NCI-H2227 (cell line): ENCODE results near the gene RTF2.
A peak's percentile ranks its signal among the peaks of the same experiment; 100 is the strongest.
"Not testable (repeated sequence)": the region's sequence is repeated elsewhere in the genome, so short reads cannot be mapped to it uniquely, and the experiment has no call there.

Source experiments
- DNase-seq: peaks from one replicate; lab custom pipeline; 2025; ENCODE audit not compliant: unreplicated experiment; lab: John Stamatoyannopoulos, UW

RTF2 gene

DNA sequence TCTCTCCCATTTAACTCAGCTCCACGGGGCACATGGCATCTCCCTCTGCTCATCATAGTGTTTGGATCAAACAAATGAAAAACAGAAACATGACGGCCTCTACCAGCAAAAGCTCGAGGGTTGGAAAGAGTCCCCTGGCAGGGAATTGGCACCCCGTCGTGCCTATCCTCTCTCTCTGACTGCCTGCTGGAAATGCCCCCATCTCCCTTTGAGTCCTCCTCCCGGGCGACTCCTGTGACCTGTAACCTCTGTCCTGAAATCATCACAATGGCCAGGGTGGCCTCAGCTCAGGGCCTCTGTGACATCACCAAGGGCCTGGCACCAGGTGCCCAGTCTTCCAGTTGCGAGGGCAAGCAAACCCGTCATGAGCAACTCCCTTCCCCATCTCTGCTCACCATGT is 64.5 kb downstream of the RTF2 start, which contains the start of gene FAM209B:
FAM209B (plus strand) TSS at position 301 of the 400 bp plus-strand sequence; CDS start at position 397, 96 bp downstream.
- not testable (repeated sequence) for DNase-seq

- DNase-seq, result no peak
Observed at GRCh38 chr20:56537997-56538396, 69.6 kb downstream of the RTF2 start.

DNA sequence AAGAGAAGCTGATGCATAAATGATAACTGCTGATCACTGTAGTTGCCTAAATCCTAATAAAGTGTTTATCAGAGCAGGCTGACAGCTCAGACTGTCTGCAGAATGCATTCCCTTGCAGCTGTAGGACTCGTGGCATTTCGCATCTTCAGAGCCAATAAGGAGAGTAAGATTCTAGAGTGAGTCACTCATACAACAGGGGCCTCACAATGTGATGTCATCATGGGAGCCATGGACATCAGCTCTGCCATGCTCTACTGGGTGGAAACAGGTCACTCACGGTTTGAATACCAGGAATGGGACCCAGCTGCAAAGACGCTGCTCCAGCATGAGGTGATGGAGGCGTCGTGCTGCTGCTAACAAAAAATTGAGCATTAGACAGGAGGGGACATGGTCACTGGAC is 72.0 kb downstream of the RTF2 start:
- no peak for DNase-seq

DNA sequence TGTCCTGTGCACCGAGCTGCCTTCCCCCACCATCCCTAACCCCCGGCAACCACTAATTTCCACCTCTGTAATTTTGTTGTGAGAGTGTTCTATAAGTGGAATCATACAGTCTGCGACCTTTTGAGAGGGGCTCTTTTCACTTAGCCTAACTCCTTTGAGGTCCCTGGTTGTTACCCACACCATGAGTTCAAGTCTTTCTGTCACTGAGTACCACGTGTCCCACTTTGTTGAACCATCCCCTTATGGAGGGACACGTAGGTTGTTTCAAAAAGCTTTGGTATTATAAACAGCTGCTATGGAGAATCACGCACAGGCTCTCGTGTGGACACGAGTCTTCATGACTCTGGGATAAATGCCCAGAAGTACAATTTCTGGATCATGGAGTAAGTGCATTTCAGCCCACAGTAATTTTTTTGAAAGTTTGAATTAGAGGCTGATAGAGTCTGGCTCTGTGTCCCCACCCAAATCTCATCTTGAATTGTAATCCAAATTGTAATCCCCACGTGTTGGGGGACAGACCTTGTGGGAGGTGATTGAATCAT is 74.1 kb downstream of the RTF2 start:
- DNase-seq, result no peak

GRCh38 chr20:56551571-56551970 is 83.1 kb downstream of the RTF2 start:
- no peak for DNase-seq

DNA sequence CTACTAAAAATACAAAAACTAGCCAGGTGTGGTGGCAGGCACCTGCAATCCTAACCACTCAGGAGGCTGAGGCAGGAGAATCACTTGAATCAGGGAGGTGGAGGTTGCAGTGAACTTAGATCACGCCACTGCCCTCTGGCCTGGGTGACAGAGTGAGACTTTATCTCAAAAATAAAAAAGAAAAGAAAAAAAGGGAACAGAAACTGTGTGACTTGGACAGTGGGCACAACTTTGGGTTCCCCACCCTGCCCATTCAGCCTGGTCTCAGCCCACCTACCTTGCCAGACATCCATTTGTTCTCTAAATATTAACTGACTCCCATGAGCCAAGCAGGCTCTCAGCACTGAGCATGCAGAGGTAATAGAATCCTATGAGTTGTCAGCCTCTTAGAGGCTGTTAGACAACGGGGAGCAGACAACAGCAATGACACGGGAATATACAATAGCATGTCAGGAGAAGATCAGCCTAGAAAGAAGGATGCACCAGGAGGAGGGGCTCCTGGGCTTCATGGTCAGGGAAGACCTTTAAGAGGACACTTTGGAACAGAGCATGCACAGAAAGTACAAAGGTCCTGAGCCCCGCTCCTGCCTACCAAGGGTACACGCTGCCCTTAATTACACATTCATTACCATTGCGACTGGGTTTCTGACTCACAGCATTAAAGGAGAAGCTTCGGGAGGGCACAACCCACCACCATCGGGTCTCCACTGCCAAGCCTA is 84.6 kb downstream of the RTF2 start:
- DNase-seq, result no peak

GRCh38 chr20:56554869-56555268 is 86.4 kb downstream of the RTF2 start:
- DNase-seq, result peak; percentile 73

- DNase-seq, result no peak
Observed at GRCh38 chr20:56558968-56559367, 90.5 kb downstream of the RTF2 start.

DNA sequence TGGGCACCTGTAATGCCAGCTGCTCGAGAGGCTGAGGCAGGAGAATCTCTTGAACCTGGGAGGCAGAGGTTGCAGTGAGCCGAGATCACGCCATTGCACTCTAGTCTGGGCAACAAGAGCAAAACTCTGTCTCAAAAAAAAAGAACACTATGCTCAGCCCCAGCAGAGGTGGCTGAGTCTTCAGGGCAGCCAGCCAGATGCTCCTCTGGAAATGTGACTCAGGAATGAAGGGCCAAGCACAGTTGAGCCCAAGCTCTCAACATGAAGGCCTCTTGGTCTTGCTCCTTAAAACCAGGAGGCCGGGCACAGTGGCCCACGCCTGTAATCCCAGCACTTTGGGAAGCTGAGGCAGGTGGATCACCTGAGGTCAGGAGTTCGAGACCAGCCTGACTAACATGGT is 96.1 kb downstream of the RTF2 start:
- not testable (repeated sequence) for DNase-seq

DNA sequence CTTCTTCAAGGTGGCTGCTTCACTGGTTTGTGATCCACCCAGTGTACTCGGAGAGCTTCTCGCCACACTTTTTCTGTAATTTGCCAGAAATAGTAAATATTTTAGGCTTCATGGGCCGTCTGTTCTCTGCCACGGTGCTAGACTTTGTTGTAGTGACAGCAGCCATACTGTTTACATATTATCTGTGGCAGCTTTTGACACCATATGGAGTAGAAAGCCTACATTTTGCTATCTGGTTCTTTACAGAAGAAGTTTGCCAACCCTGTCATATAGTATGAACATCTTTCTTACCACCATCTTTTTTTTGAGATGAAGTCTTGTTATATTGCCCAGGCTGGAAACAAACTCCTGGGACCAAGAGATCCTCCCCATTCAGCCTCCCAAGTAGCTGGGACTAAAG is 97.1 kb downstream of the RTF2 start:
- no peak for DNase-seq

DNA sequence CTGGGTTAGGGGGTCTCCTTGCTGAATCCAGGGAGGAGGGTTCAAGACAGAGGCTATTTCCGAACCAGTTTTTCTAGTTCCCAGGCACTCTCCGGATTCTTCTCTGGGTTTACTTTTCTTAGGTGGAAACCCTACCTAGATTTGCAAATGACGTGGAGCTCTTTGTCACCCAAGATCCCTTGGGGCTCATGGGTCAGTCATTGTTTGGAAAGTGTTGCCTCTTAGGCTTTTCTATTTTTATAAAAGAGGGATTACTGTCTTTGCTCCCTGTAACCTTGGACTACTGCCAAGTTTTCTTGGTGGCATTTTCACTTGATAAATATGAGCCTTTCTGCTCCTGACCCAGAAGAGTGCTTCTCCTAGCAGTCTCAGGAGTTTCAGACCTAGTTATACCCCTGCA is 98.2 kb downstream of the RTF2 start:
- DNase-seq, result peak; percentile 73
